Measurements from ENCODE around the gene TUBGCP3. TPM values are rescaled to one million over a fixed set of nuclear protein-coding genes. Genes with fewer than 3 reads are reported as not detected.

The TUBGCP3 gene
- total RNA-seq, 6 donors from 2014 or later: 27.7 to 50.3 (median 34.9) TPM

DNA sequence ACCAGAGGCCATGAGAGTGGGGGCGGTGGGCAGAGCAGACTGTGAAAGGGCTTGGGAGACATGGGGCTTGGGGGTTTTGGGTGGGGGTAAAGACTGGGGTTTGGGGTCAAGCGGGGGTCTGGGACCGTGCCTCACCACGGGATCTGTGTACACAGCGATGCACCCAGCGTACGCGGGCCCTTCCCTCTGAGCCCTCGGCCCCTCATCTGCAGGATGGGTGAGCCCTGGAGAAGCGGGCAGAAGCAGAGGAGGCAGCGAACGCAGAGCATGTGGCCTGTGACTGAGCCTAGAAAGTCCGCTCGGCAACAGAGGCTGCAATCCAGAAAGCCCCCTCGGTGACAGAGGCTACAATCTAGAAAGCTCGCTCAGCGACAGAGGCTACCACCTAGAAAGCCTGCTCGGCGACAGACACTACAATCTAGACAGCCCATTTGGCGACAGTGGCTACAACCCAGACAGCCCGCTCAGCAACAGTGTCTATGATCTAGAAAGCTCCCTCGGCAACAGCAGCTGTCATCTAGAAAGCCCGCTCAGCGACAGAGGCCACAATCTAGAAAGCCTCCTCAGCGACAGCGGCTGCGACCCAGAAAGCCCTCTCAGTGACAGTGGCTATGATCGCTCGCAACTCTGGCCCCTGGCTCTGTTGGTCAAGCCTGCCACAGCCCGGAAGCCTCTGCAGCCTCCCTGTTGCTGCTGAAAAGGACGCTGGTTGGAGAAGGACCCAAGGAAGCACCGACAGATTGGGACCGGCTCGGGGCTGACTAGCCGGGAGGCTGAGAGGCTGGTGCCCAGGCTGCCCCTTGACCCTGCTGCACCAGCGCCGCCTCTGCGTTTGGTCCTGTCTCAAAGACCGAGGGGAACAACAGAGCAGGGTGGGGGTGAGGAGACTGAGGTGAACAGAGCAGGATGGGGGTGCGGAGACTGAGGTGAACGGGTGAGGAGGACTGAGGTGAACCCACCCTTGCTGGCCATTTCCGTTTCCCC is 143.2 kb downstream of the TUBGCP3 start:
- H3K36me3 ChIP-seq: no peaks in the 10 kb centered on the region
- ATAC-seq (ENCODE audit: low FRiP score in 2 of 2) (no peak), DNase-seq (peak in 1 of 2 donors; percentile 20)
- no peak overlapping the region for H3K4me3 ChIP-seq
- WGBS, 2 donors: 71 to 85% methylated on average over 18 to 42 of the region's 42 CpGs
- no peaks in the 10 kb centered on the region for H3K9me3 ChIP-seq
- H3K27ac ChIP-seq: no peak overlapping the region
- H3K4me1 ChIP-seq: no peaks in the 10 kb centered on the region
- TF ChIP-seq POLR2AphosphoS5 (IDR thresholded peaks at IDR 0.05) (no peak), POLR2A (IDR thresholded peaks at IDR 0.05) (no peak), CTCF (IDR thresholded peaks at IDR 0.05) (no peak), EP300 (IDR thresholded peaks at IDR 0.05) (no peak)
- peaks cover 0 to 13% (median 5%) of the 10 kb centered on the region in 4 donors for H3K27me3 ChIP-seq

- no peaks in the 10 kb centered on the region for H3K9me3 ChIP-seq
- no peaks in the 10 kb centered on the region for H3K4me1 ChIP-seq
- no peak overlapping the region for H3K27ac ChIP-seq
- peak; percentile 76 to 81 for ATAC-seq (ENCODE audit: low FRiP score in 2 of 2)
- TF ChIP-seq CTCF (IDR thresholded peaks at IDR 0.05) (peak; percentile 65 to 92 (median 81)), EP300 (IDR thresholded peaks at IDR 0.05) (no peak), POLR2AphosphoS5 (IDR thresholded peaks at IDR 0.05) (no peak), POLR2A (IDR thresholded peaks at IDR 0.05) (no peak)
- 0 to 4% methylated on average over 3 to 9 of the region's 10 CpGs for WGBS, 2 donors
- DNase-seq: peak; percentile 59 to 82
- H3K27me3 ChIP-seq: peaks cover 0 to 13% (median 5%) of the 10 kb centered on the region in 4 donors
- no peaks in the 10 kb centered on the region for H3K36me3 ChIP-seq
- H3K4me3 ChIP-seq: no peak overlapping the region
Measured at GRCh38 chr13:112443995-112444311, 144.0 kb downstream of the TUBGCP3 start.

- H3K27me3 ChIP-seq: peaks cover 0 to 13% (median 5%) of the 10 kb centered on the region in 4 donors
- ATAC-seq (ENCODE audit: low FRiP score in 2 of 2): no peak
- H3K4me1 ChIP-seq: no peaks in the 10 kb centered on the region
- TF ChIP-seq POLR2A (IDR thresholded peaks at IDR 0.05): no peak
- TF ChIP-seq EP300 (IDR thresholded peaks at IDR 0.05): no peak
- TF ChIP-seq POLR2AphosphoS5 (IDR thresholded peaks at IDR 0.05): no peak
- peak in 2 of 6 experiments; percentile 3 to 5 for TF ChIP-seq CTCF (IDR thresholded peaks at IDR 0.05)
- H3K36me3 ChIP-seq: no peaks in the 10 kb centered on the region
- H3K4me3 ChIP-seq: no peak overlapping the region
- peaks cover 0 to 3% (median under 1%) of the 10 kb centered on the region in 4 donors for H3K9me3 ChIP-seq
- H3K27ac ChIP-seq: no peak overlapping the region
- 27 to 32% methylated on average over 14 to 31 of the region's 31 CpGs for WGBS, 2 donors
- DNase-seq: peak in 1 of 2 donors; percentile 20
Measured at GRCh38 chr13:112443191-112443994, 144.6 kb downstream of the TUBGCP3 start.

DNA sequence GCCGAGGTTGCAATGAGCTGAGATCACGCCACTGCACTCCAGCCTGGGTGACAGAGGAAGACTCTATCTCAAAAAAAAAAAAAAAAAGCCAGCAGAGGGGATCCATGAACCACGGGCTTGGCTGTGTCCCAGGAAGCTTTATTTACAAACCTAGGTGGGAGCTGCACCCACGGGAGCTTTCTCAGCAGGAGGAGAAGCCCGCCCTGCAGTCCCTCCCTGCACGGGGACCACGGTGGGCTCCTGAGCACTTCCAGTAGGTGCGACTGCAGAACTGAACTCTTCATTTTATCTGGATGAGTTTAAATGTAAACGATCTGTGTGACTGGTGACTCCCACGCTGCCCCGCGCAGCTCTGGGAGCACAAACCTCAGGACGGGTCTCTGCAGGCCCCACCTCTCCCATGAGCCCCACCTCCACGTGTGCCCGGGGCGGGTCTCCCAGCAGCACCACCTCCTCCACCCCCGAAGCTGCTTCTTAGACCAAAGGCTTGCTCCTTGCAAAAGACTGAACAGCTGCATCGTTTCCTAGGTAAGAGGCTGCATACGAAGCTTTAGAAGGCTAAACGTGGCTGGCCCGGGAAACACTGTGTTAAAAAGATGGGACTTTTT is 145.4 kb downstream of the TUBGCP3 start:
- H3K36me3 ChIP-seq: no peaks in the 10 kb centered on the region
- peak in 1 of 2 donors; percentile 8 for DNase-seq
- H3K4me3 ChIP-seq: no peak overlapping the region
- H3K4me1 ChIP-seq: no peaks in the 10 kb centered on the region
- H3K9me3 ChIP-seq: peaks cover 0 to 8% (median 1%) of the 10 kb centered on the region in 4 donors
- TF ChIP-seq EP300 (IDR thresholded peaks at IDR 0.05): no peak
- TF ChIP-seq POLR2A (IDR thresholded peaks at IDR 0.05): no peak
- no peak for TF ChIP-seq POLR2AphosphoS5 (IDR thresholded peaks at IDR 0.05)
- TF ChIP-seq CTCF (IDR thresholded peaks at IDR 0.05): no peak
- no peak for ATAC-seq (ENCODE audit: low FRiP score in 2 of 2)
- no peak overlapping the region for H3K27ac ChIP-seq
- WGBS, 2 donors: 48 to 55% methylated on average over 11 to 21 of the region's 21 CpGs
- peaks cover 0 to 13% (median 5%) of the 10 kb centered on the region in 4 donors for H3K27me3 ChIP-seq

All from upper lobe of left lung (tissue), 6 donors.